GM12891 (cell line): ENCODE data around the gene NXN.
"Not testable (repeated sequence)": the region's sequence is repeated elsewhere in the genome, so short reads cannot be mapped to it uniquely, and the experiment has no call there.

Source experiments
- POLR2A ChIP-seq: IDR thresholded peaks from 2 replicates; pipeline ENCODE4 v1.6.1; 2011; ENCODE audit warnings: low read depth, low read length, control low read depth
- POLR2AphosphoS5 ChIP-seq: IDR thresholded peaks from 2 replicates; pipeline ENCODE4 v1.6.1; 2011; ENCODE audit warnings: low read depth, low read length, control low read depth
- TAF1 ChIP-seq: IDR thresholded peaks from 2 replicates; pipeline ENCODE4 v1.6.1; 2011; ENCODE audit warnings: low read depth, low read length, control low read depth

- not testable (repeated sequence) for TF ChIP-seq TAF1, POLR2A, POLR2AphosphoS5
Observed at GRCh38 chr17:785901-786300, 193.7 kb downstream of the NXN start.
